Stimulated activated CD8-positive, alpha-beta memory T cell treated with anti-CD3 and anti-CD28 coated beads, Interleukin-15, amount 100 ng/mL, for 24 hours (primary cell): Measurements from ENCODE around the gene DOCK9.

Source experiments
- DNase-seq: peaks from one replicate; pipeline ENCODE4 v3.0.0-alpha.2; 2020; ENCODE audit warnings: low read depth

DOCK9 gene

DNA sequence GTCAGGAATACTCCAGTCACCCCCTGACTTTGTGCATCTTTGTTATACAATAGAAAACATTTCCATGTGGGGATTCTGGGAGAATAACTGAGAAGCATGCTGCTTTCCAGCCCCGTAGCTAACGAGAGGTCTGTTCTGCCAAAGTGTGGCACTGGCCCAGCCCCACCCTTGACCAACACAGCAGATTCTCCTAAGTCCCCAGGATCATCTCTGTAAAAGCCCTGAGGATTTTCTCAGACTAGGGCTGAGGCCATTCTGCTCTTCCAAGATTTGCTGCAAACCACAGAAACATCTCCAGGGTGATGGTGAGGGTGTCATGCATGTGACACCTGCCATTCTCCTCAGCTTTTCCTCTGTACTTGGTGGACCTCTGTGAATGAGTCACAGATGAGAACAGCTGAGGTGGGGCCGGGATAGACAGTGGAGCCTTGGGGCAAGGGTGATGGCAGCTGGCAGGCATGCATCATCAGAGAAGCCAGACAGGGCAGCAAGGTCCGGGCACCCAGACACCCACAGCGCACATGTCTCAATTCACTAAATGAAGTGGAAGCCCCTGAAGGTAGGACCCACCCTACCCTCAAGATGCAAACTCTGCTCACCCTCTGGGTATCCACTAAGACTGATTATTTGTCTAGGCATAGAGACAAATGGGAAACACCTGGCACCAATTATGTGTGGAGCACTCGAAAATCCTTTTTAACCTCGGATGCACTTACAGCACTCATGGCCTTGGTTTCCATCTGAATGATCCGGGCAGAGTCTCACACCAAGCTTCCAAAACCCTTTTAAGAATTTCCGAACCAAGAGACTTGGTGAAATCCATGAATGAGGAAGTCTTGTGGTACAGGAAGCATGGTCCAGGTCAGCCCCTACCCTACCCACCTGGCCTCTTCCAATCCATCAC lies 20.1 kb upstream of the DOCK9 start:
- DNase-seq, result no peak

DNA sequence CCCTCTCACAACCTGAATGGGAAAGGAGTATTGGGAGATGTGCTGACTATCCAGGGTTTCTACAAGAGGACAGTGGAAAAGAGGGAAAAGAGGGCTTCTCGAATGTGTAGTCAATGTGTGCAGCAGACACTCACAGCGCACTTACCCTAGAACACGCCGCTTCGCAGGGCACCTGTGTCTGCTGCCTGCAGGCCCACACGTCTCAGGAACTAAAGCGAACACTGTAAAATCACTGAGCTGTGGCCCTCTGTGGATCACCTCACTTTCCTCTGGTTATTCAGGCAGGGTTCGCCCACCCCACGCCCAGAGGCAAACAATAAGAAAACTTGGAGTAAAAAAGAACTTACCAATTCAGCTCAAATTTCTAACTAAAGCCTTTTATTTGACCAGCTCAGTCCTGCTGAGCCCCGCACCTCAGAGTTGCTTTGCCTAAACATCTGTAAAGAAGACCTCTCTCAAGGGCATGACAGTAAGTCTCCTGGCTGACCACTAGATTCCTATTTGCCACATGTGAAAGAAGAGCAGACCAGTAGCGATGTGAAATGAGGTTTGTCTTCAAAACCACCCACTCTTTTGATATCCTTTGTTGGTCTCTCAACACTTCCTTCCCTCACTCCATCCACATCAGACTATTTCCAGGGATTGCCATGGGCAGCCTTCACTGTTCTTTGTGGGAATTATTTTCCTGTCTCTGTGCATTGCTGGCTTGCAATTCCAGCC lies 19.3 kb upstream of the DOCK9 start:
- no peak for DNase-seq

DNA sequence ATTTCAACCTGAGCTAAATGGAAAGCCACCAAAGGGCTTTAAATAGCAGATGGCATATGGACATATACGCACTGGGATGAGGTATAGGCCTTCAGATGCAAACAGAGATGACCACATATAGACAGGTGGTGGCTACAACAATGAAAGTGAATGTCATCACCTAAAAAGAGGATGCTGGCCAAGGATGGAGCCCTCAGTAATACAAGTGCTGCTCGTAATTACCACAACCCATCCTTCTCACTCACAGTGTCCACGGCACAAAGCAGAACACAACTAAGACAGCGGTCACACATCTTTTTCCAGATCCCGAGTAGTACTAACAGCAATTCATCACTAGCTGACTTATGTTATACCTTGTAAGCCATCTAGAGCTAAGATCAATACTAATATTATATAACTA lies 18.2 kb upstream of the DOCK9 start:
- no peak for DNase-seq

DNA sequence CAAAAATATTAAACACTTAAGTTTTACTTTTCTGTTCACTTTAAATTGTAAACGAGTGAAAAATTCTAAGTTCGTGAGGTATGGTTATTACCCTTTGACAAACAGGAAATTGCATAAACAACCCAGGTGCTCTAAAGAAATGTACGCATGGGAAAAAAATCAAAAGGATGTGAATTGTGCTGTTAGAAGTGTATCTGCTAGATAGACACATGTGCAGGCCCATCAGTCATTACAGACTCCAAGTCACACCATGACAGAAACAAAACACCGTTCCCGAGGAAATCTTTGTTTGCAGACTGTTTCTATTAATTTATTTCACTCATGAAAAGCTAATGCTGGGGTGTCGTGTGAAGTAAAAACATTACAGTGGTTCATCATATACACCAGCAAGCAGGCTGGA lies 17.0 kb upstream of the DOCK9 start:
- DNase-seq, result no peak

DNA sequence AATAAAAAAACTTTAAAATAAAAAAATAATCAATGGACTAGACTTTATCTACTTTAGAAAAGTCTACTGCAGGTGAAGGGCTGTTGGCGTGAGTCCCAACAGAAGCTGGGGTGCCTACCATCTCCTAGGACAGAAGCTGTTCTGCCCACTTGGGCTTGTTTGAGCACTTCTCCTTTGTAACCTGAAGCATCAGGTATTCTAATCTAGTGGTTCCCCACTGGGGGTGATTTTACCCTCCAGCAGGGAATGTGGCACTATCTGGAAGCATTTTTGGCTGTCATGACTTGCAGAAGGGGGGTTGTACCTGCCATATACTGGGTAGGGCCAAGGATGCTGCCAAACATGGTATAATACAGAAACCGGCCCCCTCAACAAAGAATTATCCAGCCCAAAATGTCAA lies 16.2 kb upstream of the DOCK9 start:
- DNase-seq, result no peak

DNA sequence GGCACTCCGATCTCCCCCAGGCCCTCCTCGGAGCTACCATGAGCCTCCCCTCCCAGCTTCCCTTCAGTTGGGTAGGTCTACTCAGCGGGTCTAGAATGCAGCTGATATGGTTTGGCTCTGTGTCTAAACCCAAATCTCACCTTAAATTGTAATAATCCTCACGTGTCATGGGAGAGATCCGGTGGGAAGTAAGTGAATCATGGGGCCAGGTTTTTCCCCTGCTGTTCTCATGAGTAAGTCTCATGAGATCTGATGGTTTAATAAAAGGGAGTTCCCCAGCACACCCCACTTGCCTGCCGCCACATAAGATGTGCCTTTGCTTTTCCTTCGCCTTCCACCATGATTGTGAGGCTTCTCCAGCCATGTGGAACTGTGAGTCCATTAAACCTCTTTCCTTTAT lies 14.5 kb upstream of the DOCK9 start:
- no peak for DNase-seq

DNA sequence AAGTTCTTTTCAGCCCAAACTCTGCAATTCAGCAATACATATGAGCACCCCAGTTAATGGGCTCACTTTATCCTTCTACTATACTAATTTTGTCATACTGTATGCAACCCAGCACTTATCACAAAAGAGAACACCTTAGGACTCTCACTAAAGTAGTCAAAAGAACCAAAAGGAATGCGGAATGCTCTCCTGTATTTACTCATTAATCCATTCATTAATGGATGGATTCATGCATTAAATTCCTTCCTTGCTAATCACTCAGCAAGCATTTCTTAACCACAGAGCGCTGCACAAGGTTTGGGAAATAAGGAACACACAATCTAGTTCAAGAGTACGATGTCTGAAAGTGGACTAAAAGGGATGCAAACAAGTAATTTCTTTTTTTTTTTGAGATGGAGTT lies 12.8 kb upstream of the DOCK9 start:
- DNase-seq, result no peak

DNA sequence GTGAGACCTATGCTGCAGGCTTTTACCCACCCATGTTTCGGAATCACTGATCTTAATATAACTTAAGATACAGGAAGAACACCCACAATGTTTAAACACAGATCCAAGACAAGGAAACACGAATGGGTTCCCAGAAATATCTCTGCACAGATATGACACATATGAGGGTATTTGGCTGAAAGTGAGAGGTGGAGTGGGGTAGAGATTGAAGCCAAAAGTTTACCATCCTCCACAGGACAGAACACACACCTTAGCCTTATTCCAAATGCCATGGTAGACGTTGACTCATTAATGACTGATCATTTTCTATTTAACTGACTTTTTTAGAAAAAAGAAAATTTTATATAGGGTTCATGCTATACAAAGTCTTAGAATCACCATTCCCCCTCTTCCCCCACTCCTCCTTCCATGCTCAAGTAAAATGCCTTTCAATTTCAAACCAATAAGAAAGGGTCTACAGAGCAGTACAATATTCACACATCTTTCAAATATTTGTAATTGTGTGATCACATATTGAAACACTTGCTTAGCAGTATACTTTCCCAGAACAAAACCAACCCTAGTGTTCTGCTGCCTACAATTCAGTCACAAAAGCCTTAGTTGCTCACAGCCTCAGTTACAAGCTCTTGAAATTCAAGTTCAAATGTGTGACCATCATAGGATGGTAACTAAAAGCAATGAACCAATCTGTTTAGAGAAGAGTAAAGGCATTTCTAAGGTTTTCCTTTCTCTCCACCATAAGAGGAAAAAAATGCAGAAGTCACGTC lies 11.8 kb upstream of the DOCK9 start:
- DNase-seq, result no peak

DNA sequence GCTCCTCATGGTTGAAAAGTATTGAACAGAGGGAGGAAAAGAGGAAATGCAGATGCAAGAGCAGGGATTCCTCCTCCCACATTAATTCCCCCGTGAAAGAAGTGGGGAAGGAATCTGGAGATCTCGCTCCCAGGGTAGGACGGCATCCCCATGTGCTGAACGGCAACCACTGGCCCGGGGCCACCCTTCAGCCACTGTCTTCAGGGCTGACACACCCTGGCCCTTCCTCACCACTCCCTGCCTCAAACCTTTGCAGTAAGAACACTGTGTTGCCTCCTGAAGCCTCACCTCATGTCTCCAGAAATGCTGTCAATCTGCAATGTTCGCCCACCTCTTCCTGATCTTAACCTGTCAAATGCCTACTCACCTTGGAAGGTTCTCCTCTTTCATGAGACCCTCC lies 10.9 kb upstream of the DOCK9 start:
- DNase-seq, result no peak

DNA sequence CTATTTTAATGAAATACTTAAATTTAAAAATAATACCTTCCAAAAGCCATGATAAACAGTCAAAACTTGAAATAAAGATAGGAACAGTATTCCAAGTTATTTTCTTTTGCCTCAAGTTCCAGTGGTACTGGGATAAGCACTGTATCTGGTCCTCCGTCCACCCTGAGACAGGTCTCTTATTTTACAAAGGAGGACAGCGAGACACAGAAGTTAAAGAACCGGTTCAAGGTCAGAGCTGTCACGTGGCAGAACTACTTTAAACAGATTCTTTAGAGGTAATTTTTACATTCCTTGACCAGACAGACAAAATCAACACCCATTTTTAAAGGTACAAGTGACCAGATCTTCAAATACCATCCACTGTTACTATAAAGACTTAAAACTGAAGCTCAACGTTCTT lies 10.4 kb upstream of the DOCK9 start:
- DNase-seq, result no peak

DNA sequence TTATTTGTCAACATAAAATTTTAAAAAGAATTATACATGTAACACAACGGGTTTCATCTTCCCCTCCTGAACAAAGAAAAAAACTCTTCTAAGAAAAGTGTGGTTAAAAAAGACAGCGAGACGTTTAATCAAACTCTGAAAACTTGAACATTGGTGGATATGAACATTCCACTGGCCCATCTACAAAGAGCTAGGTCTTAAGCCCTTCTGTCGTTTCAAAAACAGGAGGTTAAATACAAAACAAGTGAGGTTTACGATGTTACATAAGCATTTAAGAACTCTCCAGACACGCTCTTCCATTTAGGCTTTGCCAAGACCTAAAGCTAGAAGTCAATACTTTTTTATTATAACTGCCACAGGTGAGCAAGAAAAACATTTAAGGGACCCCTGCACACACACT lies 9.4 kb upstream of the DOCK9 start:
- no peak for DNase-seq

DNA sequence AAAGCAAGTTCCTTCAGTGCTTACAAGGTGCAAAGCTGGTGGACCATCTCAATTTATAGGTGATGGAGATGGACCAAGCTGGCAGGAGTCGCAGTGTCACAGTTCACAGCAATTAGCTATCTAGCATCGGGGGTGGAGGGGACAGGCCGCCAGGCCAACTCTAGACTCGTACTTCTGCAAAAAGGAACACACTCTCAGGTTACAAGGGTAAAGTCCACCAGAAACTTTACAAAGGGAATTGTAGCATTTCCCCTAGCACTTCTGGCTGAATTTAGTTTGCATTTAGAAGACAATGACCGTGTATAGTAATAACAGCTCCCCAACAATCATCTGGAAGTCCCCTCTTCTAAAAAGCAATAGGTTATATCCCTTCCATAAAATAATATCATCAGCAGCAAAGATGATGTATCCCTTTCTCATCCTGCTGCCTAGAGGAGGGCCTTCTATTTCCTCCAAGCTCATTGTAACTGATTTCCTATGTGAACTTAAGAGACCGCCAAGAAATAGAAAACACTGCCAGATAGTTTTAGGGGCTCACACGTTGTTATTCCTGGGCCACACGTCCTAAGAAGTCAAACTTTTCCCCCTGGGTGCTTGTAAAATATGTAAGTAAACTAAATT lies 8.5 kb upstream of the DOCK9 start:
- DNase-seq, result no peak

DNA sequence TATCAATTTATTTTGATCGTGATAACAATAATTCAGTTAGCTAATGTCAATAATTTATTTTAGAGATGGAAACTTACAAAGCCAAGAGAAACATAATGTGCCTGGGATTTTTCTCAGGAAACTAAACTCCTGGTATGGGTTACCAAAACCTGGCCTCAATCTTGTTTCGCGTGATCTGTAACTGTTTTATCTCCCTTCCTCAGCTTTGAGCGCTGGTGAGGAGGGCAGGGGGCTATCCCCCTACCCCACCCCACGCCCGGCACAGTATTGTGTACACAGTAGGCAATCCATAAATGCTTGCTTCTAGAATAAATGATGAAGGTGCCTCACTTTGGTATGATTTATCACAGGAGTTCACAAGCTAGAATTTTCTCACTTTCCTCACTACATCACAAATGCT lies 7.7 kb upstream of the DOCK9 start:
- DNase-seq, result no peak

DNA sequence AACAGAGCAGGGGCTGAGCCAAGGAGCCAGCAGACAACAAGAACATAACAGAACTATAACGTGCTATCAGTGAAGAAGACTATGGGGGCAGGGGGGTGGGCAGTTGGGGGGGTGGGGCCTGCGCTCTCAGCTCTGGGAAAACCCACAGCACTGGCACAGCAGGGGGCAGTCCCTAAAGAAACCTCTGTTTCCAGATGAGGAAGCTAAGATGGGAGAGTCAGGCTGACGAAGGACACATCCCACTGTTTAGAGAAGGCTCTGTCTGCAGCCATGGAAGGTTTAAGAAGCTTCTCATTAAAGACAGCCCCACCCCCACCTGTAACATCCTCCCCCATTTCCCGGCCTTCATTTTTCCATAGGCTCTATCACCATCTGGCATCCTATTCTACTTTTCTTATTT lies 7.1 kb upstream of the DOCK9 start:
- DNase-seq, result no peak

DNA sequence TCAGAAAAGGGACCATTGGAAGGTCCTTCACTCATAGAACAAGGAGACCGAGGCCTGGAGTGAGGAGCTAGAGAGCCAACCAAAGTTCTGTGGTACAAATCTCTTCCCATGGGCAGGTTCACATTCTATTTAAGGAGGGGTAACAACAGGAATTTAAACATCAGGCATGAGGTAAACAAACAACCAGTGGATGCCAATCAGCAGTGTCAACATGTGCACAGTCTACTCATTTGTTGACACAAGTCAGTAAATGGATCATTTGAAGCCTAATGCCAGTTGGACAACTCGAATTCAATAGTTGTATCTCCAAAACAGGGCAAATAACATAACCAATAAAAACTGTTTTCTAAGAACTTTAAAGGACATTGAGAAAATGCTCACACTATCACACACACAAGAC lies 6.3 kb upstream of the DOCK9 start:
- DNase-seq, result no peak

DNA sequence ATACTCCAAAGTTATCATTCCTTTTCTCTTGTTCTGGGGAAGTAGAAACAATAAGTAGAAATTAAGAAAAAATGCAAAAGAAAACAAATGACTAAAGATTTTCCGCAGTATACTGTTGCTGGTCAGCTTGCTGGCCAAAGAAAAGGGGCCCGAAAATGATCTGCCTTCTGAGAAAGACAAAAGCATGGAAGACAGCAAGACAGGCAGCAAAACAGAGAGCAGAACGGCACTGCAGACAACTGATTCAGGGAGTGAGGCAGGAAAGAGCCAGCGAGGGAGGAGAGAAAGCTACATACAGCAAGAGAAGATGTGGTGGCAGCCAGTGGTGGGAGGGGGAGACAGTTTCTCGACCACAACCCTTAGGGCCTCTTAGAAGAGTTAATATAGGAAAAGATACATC lies 5.3 kb upstream of the DOCK9 start:
- DNase-seq, result no peak

DNA sequence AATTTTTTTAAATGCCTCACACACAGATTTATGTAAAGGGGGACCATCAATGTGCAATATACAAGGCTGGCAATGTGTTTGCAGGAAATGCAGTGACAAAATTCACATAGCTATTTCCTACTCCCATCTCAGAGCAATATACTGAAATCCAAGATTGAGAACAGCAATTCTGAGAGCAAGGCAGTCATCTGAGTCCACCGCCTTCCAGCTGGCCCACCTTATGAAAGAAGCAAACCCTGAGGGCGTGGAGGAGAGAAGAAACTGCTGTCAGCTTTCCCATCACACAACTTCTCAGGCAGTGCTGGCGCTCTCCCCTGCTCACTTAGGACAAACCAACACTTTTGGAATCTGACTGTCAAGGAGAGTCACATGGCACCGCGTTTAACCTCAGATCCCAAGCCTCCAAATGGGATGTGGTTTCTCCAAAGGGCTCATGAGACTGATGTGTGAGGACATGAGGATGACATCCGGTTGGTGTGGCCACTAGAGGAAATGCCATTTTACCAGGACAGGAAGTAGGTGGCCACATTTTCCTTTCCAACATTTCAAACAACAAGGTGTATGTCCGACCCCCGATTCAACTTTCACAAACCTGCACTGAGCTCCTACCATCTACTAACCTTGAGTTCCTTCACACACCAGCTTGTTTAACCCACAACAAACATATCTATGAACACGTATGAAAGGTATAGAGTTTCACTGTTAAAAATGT lies 3.7 kb upstream of the DOCK9 start:
- DNase-seq, result no peak

DNA sequence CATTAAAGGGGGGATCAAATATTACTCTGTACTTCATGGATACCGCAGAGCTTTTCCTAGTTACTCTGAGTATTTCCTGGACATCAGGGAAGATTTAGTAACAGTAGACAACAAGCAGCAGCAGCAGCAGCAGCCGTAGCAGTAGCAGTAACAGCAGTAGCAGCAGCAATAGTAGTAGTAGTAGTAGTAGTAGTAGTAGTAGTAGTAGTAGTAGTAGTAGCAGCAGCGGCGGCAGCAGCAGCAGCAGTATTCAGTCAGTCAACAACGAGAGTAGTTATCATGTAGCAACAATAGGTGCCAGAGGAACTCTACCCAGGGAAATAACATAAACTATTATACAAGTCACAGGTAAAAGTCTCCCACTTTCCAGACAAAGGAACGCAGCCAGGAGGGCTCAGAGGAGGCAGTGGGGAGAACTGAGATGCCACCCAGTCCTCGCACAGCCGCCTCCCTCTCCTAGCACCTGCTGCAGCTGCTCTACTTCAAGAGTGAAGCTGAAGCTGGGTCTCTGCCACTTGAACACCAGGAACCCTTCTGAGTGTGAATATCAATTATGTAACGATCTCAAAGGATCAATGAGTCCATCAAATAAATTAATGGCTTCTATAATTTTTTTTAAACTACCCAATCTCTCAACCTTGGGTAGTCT lies 1.3 kb upstream of the DOCK9 start:
- no peak for DNase-seq

DNA sequence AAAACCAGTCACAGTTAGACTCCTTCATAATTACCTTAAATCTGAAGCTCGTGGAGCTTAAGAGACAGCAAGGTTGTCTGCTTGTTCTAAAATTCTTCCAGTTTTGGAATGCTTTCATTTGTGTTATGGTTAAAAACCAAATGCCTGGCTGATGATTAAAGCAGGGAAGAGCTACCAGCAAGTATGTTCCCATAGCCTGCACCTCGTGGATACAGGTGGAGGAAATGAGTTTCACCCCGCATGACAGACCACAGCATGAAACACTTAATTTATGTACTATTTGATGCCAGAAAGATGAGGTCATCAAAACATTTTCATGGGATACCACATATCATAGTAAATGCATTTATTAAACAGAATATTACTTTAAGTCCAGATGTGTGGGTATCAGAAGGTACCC lies 416 bp upstream of the DOCK9 start:
- DNase-seq, result no peak

DNA sequence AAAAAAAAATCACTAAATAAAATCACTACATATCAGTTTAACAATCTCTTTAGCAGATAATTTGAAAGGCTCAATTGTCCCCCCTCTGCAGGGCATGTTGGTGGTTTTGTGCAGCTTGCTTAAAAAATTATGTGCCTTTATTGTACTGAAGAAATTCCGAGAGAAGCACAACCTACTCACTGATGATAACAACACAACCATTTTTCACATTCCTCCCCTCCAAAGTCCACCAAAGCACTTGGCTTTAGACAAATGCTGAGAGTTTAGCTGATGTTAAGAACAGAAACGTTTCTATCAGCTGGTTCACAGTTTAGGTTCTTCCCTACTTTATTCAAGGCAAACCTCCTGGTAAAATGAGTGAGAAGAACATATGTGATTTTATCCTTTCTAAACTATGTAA lies 923 bp downstream of the DOCK9 start:
- no peak for DNase-seq

DNA sequence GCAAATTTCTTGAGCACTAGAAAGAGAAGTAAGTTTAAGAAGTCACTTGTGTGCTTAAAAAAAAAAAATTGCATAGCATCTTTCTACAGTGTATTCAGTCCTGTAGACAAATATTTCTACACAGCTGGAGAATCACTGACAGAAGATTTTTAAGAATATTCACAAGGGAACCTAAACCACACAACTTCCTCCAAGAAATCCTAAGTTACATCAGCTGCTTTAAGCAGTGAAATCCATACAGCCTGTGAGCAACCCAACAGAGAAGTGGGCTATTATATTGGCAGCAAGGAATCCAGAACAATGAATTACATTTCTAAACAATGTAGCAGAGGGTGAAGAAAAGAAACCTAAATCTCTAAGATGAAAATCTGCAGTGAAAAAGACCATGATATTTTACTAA lies 1.5 kb downstream of the DOCK9 start:
- no peak for DNase-seq
